ENCODE data around the gene SPEF1. TPM values are rescaled to one million over a fixed set of nuclear protein-coding genes. Genes with fewer than 3 reads are reported as not detected.

The SPEF1 gene
- total RNA-seq, 1 experiment from 2014 or later, result 0.24 TPM

GRCh38 chr20:3739926-3740451, 41.3 kb downstream of the SPEF1 start:
- H3K9me3 Mint-ChIP-seq, result no peaks in the 10 kb centered on the region
- H3K4me3 Mint-ChIP-seq, result no peak overlapping the region
- TF ChIP-seq, protein P1, sequence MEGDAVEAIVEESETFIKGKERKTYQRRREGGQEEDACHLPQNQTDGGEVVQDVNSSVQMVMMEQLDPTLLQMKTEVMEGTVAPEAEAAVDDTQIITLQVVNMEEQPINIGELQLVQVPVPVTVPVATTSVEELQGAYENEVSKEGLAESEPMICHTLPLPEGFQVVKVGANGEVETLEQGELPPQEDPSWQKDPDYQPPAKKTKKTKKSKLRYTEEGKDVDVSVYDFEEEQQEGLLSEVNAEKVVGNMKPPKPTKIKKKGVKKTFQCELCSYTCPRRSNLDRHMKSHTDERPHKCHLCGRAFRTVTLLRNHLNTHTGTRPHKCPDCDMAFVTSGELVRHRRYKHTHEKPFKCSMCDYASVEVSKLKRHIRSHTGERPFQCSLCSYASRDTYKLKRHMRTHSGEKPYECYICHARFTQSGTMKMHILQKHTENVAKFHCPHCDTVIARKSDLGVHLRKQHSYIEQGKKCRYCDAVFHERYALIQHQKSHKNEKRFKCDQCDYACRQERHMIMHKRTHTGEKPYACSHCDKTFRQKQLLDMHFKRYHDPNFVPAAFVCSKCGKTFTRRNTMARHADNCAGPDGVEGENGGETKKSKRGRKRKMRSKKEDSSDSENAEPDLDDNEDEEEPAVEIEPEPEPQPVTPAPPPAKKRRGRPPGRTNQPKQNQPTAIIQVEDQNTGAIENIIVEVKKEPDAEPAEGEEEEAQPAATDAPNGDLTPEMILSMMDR (conservative IDR thresholded peaks at IDR 0.05), result no peak
- Histone ChIP-seq H3K56ac (ENCODE audit: insufficient read length, low read depth, low read length) (no peak overlapping the region), H4K20me1 (ENCODE audit: control insufficient read depth, insufficient read depth, insufficient read length) (no peaks in the 10 kb centered on the region), H3K23me2 (ENCODE audit: insufficient read length, low read depth, low read length, poor library complexity, severe bottlenecking) (peaks cover 4% of the 10 kb centered on the region), H3K14ac (ENCODE audit: insufficient read depth, low read length) (no peak overlapping the region; the same call in 1 of the 2 replicates), H2AFZ (ENCODE audit: low read length) (no peak overlapping the region), H4K91ac (ENCODE audit: insufficient read length, low read depth, low read length) (no peak overlapping the region), H3K4me2 (ENCODE audit: insufficient read depth, insufficient read length, low read length) (no peak overlapping the region), H4K5ac (ENCODE audit: insufficient read length, low read depth, low read length) (no peak overlapping the region), H3K79me1 (ENCODE audit: insufficient read depth, low read depth, low read length, poor library complexity, severe bottlenecking) (no peaks in the 10 kb centered on the region), H3K4ac (ENCODE audit: low read depth, low read length) (no peak overlapping the region), H2BK120ac (ENCODE audit: low read depth, low read length, poor library complexity, severe bottlenecking) (no peak overlapping the region), H3K4me1 (ENCODE audit: insufficient read depth, low read length) (peaks cover 3% of the 10 kb centered on the region; the same call in 1 of the 2 replicates), H2BK5ac (ENCODE audit: insufficient read length, low read length) (no peak overlapping the region), H2AK5ac (ENCODE audit: insufficient read length, low read length) (no peak overlapping the region), H3K9ac (ENCODE audit: extremely low read depth, insufficient read length, low read length) (no peak overlapping the region), H3K23ac (ENCODE audit: insufficient read length, low read depth, low read length) (no peak overlapping the region), H3K9me3 (ENCODE audit: control insufficient read depth, low read depth, low read length) (no peaks in the 10 kb centered on the region), H3K79me2 (ENCODE audit: insufficient read depth, low read length) (no peaks in the 10 kb centered on the region), H3K27ac (ENCODE audit: insufficient read length, low read depth, low read length) (no peak overlapping the region), H3T11ph (ENCODE audit: low read length) (no peak overlapping the region), H2BK15ac (ENCODE audit: low read depth, low read length) (no peak overlapping the region), H2BK20ac (ENCODE audit: low read depth, low read length, poor library complexity, severe bottlenecking) (no peak overlapping the region), H4K8ac (replicated peaks; ENCODE audit: insufficient read length, low read depth, low read length) (no peak overlapping the region), H3K18ac (ENCODE audit: insufficient read length, low read depth, low read length) (no peak overlapping the region), H3K27me3 (ENCODE audit: insufficient read depth, low read length) (no peaks in the 10 kb centered on the region), H2BK12ac (ENCODE audit: insufficient read length, low read depth, low read length) (no peak overlapping the region)
- H3K36me3 Mint-ChIP-seq (ENCODE audit: insufficient read depth in 1 of 3, low read depth in 3 of 3), result no peaks in the 10 kb centered on the region
- no CpG with 5 or more reads among the region's 7 CpGs for WGBS (ENCODE audit: extremely low coverage, insufficient read length, low lambda C conversion rate)
- peak; percentile 29 for DNase-seq
- H3K27ac Mint-ChIP-seq, result peak overlapping the region in 1 of 3 experiments; percentile 93; a peak in 2 of 7 replicates
- H3K4me1 Mint-ChIP-seq, result peaks cover 14 to 33% of the 10 kb centered on the region in 2 experiments
- H3K27me3 Mint-ChIP-seq (ENCODE audit: low read depth), result peaks cover 11% of the 10 kb centered on the region

All from H9 (cell line).